B cell (primary cell): ENCODE measurements around the gene TNNT3. TPM values are rescaled to one million over a fixed set of nuclear protein-coding genes. Genes with fewer than 3 reads are reported as not detected.

Source experiments
- ATAC-seq: fragments of 200-7000 bp; cut with Tn5 transposase; one replicate; pipeline ENCODE4 v1.10.0; 2021; ENCODE audit warnings: low read depth, mild to moderate bottlenecking, moderate number of reproducible peaks, moderate library complexity
- CTCF ChIA-PET: fragments of 350-600 bp; sonication (Branson Sonifier 250); formaldehyde crosslinking; loops from one replicate; lab custom pipeline; 2021; ENCODE audit warnings: antibody characterized with exemption, inconsistent platforms; lab: Charles Lee
- POLR2A ChIA-PET: fragments of 350-600 bp; sonication (Branson Sonifier 250); formaldehyde crosslinking; loops from one replicate; lab custom pipeline; 2021; ENCODE audit warnings: antibody characterized with exemption; lab: Charles Lee
- DNase-seq: peaks from one replicate; pipeline ENCODE4 v3.0.0; 2013
- H2AFZ ChIP-seq: 2 replicates; pipeline ENCODE4 v1.6.1; 2012; ENCODE audit warnings: mild to moderate bottlenecking, low read depth, low read length; ENCODE audit not compliant: insufficient read depth, poor library complexity, severe bottlenecking
- H3K27ac ChIP-seq, 2 donors: 1 replicate in 1 of 2; 2 replicates in 1 of 2; pipeline ENCODE4 v1.5.1; 2012 to 2013; ENCODE audit warnings: low read length in 2 of 2, mild to moderate bottlenecking in 2 of 2, moderate library complexity in 1 of 2
- H3K27me3 ChIP-seq, 4 experiments: fragments of 200-600 bp in 1 of 4; sonication (generic) in 1 of 4; replicated peaks in 1 of 4; 1 replicate in 2 of 4; 2 replicates in 2 of 4; pipeline versions ENCODE4 v1.6.1 to v1.7.0; 2013 to 2016; ENCODE audit warnings: low read length in 3 of 4, mild to moderate bottlenecking in 2 of 4, mixed read lengths in 1 of 4, moderate library complexity in 1 of 4; ENCODE audit not compliant: insufficient read depth in 4 of 4, control insufficient read depth in 3 of 4; ENCODE audit errors: control extremely low read depth in 1 of 4
- H3K36me3 ChIP-seq, 2 experiments: replicated peaks in 1 of 2; 1 replicate in 1 of 2; 2 replicates in 1 of 2; pipeline versions ENCODE4 v1.6.1 to v1.7.1; 2013; ENCODE audit warnings: low read length in 1 of 2; ENCODE audit not compliant: insufficient read depth in 2 of 2, control insufficient read depth in 1 of 2; ENCODE audit errors: control extremely low read depth in 1 of 2, extremely low read depth in 1 of 2
- H3K4me1 ChIP-seq, 2 donors: fragments of 200-600 bp in 1 of 2; sonication (generic) in 1 of 2; 1 replicate in 1 of 2; 2 replicates in 1 of 2; pipeline versions ENCODE4 v1.5.1 to v1.6.1; 2013 to 2017; ENCODE audit warnings: low read length in 2 of 2; ENCODE audit not compliant: control insufficient read depth in 2 of 2, insufficient read depth in 2 of 2
- H3K4me2 ChIP-seq: replicated peaks from 2 replicates; pipeline ENCODE3; 2012; ENCODE audit warnings: mild to moderate bottlenecking, low read depth, low read length; ENCODE audit not compliant: poor library complexity, severe bottlenecking
- H3K4me3 ChIP-seq, 5 experiments: fragments of 200-600 bp in 1 of 5; sonication (generic) in 1 of 5; 1 replicate in 3 of 5; 2 replicates in 2 of 5; pipeline versions ENCODE4 v1.5.1 to v1.7.0; 2011 to 2016; ENCODE audit warnings: low read length in 4 of 5, mild to moderate bottlenecking in 4 of 5, low read depth in 2 of 5, control low read depth in 1 of 5, moderate library complexity in 1 of 5; ENCODE audit not compliant: insufficient read depth in 1 of 5; ENCODE audit errors: control extremely low read depth in 1 of 5, extremely low read depth in 1 of 5
- H3K79me2 ChIP-seq: fragments of 200-600 bp; sonication (generic); one replicate; pipeline ENCODE4 v1.6.0; 2016; ENCODE audit warnings: low read length; ENCODE audit not compliant: control insufficient read depth, insufficient read depth
- H3K9ac ChIP-seq: fragments of 200-600 bp; sonication (generic); 2 replicates; pipeline ENCODE4 v1.6.1; 2017; ENCODE audit warnings: mild to moderate bottlenecking, low read length, moderate library complexity
- H3K9me3 ChIP-seq, 3 donors: one replicate each; pipeline versions ENCODE4 v1.6.1 to v1.7.1; 2013; ENCODE audit warnings: low read length in 2 of 3; ENCODE audit not compliant: control insufficient read depth in 2 of 3, insufficient read depth in 1 of 3; ENCODE audit errors: control extremely low read depth in 1 of 3
- H4K20me1 ChIP-seq: 2 replicates; pipeline ENCODE4 v1.6.0; 2012; ENCODE audit warnings: mild to moderate bottlenecking, low read length; ENCODE audit not compliant: insufficient read depth, control insufficient read depth, poor library complexity, severe bottlenecking
- H3K27ac Mint-ChIP-seq: one replicate; pipeline ENCODE4 v1.8.0; 2021; ENCODE audit warnings: mixed read lengths
- H3K27me3 Mint-ChIP-seq: one replicate; pipeline ENCODE4 v1.8.0; 2021; ENCODE audit warnings: mixed read lengths
- H3K4me1 Mint-ChIP-seq: one replicate; pipeline ENCODE4 v1.8.0; 2021; ENCODE audit warnings: mixed read lengths
- H3K4me3 Mint-ChIP-seq: one replicate; pipeline ENCODE4 v1.8.0; 2021; ENCODE audit warnings: mixed read lengths
- H3K9me3 Mint-ChIP-seq: one replicate; pipeline ENCODE4 v1.8.0; 2022; ENCODE audit warnings: mixed read lengths; ENCODE audit not compliant: insufficient read depth
- EZH2 ChIP-seq: IDR thresholded peaks from 2 replicates; pipeline ENCODE4 v1.6.1; 2012; ENCODE audit warnings: borderline replicate concordance, low read depth, mild to moderate bottlenecking, moderate library complexity, low read length; ENCODE audit not compliant: insufficient read depth, poor library complexity, severe bottlenecking
- WGBS: methylation state at CpG from one replicate; pipeline ENCODE4 v1.1.5; 2013; ENCODE audit warnings: missing lambda C conversion rate; ENCODE audit not compliant: insufficient coverage; 5-methylcytosine and 5-hydroxymethylcytosine counted together
- intact Hi-C: fragments of 100-400 bp; cut with micrococcal nuclease; formaldehyde crosslinking; loops from one replicate; pipeline ENCODE4 v1.10.0; 2022
- polyA plus RNA-seq: library from polyadenylated mRNA; depleted of rRNA; stranded (reverse); fragments of >200 nt; gene quantifications from 2 replicates; pipeline ENCODE4 v1.2.3, GENCODE V29; 2012
- total RNA-seq, 2 donors: library from RNA; stranded (reverse); fragments of 120-200 nt in 1 of 2; gene quantifications; 1 replicate in 1 of 2; 2 replicates in 1 of 2; pipeline versions ENCODE4 v1.2.3 to v1.2.4, GENCODE V29; 2013 to 2022
- TF ChIP-seq, protein P1 (sequence below): fragments of 200-600 bp; IDR thresholded peaks from one replicate; pipeline ENCODE4 v1.8.0; 2022; ENCODE audit warnings: antibody characterized with exemption, mild to moderate bottlenecking

Gene TNNT3
- total and polyA plus RNA-seq, 2 donors (not counting 1 experiment from before 2014, with no cell fraction given): 2.5 to 10.0 TPM

DNA sequence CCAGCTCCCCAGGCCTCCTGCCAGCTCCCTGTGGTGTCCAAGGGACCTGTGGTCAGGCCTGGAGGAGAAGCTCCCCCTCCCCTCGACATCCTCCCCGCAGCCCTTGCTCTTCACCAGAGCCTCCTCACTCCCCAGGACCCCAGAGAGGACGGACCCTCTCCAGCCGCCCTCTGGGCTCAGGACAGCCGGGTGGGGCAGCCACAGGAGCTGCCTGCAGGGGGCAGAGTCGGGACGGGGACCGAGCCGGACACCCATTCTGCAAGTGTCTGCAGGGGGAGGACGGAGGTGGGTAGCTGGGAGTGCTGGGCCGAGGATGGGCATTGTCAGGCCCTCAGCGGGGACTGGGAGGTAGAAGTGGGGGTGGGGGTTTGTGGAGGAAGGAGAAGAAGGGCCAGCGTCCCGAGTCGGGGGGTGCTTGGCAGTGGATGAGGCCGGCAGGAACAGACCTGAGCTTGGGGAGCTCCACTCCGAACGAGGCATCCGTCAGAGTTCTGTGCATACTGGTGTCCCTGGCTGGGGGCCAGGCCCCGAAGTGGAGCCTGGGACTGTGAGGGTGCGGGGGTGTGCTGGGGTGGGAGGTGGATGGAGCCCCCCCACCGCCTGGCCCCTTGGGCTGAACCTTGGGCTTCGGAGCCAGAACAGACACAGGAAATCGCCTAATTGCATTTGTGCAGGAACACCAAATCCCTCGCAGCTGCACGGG lies 43.0 kb upstream of the TNNT3 start:
- H3K4me1 Mint-ChIP-seq: peaks cover 65% of the 10 kb centered on the region
- 61% methylated on average over 20 of the region's 26 CpGs for WGBS
- no peaks in the 10 kb centered on the region for H3K9me3 Mint-ChIP-seq
- Histone ChIP-seq H3K79me2 (peaks cover 86% of the 10 kb centered on the region), H3K9me3 (no peaks in the 10 kb centered on the region), H2AFZ (no peak overlapping the region), H3K4me2 (peak overlapping the region; percentile 12), H3K4me1 (peaks cover 35 to 83% of the 10 kb centered on the region in 2 donors), H3K27me3 (no peaks in the 10 kb centered on the region), H4K20me1 (peaks cover 100% of the 10 kb centered on the region), H3K9ac (no peak overlapping the region), H3K36me3 (peaks cover 0 to 30% of the 10 kb centered on the region in 2 experiments), H3K27ac (peak overlapping the region in 1 of 2 donors; percentile 3), H3K4me3 (no peak overlapping the region)
- DNase-seq (no peak), ATAC-seq (no peak)
- CTCF ChIA-PET: interaction anchor here (1.1 to 2.2 kb wide), 7 partner anchors 12 to 275 kb away, joined by 3 to 10 read pairs (median 5); no protein-coding TSS in a partner anchor
- TF ChIP-seq, protein P1, sequence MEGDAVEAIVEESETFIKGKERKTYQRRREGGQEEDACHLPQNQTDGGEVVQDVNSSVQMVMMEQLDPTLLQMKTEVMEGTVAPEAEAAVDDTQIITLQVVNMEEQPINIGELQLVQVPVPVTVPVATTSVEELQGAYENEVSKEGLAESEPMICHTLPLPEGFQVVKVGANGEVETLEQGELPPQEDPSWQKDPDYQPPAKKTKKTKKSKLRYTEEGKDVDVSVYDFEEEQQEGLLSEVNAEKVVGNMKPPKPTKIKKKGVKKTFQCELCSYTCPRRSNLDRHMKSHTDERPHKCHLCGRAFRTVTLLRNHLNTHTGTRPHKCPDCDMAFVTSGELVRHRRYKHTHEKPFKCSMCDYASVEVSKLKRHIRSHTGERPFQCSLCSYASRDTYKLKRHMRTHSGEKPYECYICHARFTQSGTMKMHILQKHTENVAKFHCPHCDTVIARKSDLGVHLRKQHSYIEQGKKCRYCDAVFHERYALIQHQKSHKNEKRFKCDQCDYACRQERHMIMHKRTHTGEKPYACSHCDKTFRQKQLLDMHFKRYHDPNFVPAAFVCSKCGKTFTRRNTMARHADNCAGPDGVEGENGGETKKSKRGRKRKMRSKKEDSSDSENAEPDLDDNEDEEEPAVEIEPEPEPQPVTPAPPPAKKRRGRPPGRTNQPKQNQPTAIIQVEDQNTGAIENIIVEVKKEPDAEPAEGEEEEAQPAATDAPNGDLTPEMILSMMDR: peak; percentile 29
- TF ChIP-seq EZH2: no peak
- H3K27me3 Mint-ChIP-seq: no peaks in the 10 kb centered on the region
- intact Hi-C loops: no loop called here
- H3K4me3 Mint-ChIP-seq: no peak overlapping the region
- H3K27ac Mint-ChIP-seq: peak overlapping the region; percentile 46
- POLR2A ChIA-PET: interaction anchor here (0.6 kb wide), 1 partner anchor 26 kb away, joined by 3 read pairs; no protein-coding TSS in a partner anchor
